ENCODE data around the gene CAPN1.

- TF ChIP-seq CTCF (IDR thresholded peaks at IDR 0.05; ENCODE audit: low read depth, low read length) (no peak), POLR2A (IDR thresholded peaks at IDR 0.05; ENCODE audit: extremely low read depth, insufficient read length) (no peak), MYC (IDR thresholded peaks at IDR 0.05; ENCODE audit: low read depth, low read length) (no peak)
Measured at GRCh38 chr11:65246506-65246905, 64.8 kb downstream of the CAPN1 start.
